ENCODE data around the gene HMCN2.
A peak's percentile ranks its signal among the peaks of the same experiment; 100 is the strongest.

Gene HMCN2

GRCh38 chr9:130448771-130449603, 183.4 kb downstream of the HMCN2 start:
- Histone ChIP-seq H3K4me1 (ENCODE audit: low read length) (peaks cover 25% of the 10 kb centered on the region), H3K4me2 (ENCODE audit: low read length) (no peak overlapping the region), H3K9me3 (ENCODE audit: insufficient read depth, low read length) (no peaks in the 10 kb centered on the region), H3K27ac (ENCODE audit: low read length) (no peak overlapping the region), H3K27me3 (ENCODE audit: low read depth, low read length) (no peaks in the 10 kb centered on the region), H3K9ac (ENCODE audit: low read length) (no peak overlapping the region), H2AFZ (ENCODE audit: low read depth, low read length) (no peak overlapping the region), H4K20me1 (ENCODE audit: insufficient read depth, low read length) (no peaks in the 10 kb centered on the region), H3K36me3 (replicated peaks; ENCODE audit: low read depth, low read length) (no peaks in the 10 kb centered on the region), H3K79me2 (ENCODE audit: low read length) (no peaks in the 10 kb centered on the region), H3K4me3 (ENCODE audit: low read length) (no peak overlapping the region)
- no peak for TF ChIP-seq EZH2phosphoT487 (IDR thresholded peaks at IDR 0.05; ENCODE audit: low read depth)
- TF ChIP-seq, protein P1, sequence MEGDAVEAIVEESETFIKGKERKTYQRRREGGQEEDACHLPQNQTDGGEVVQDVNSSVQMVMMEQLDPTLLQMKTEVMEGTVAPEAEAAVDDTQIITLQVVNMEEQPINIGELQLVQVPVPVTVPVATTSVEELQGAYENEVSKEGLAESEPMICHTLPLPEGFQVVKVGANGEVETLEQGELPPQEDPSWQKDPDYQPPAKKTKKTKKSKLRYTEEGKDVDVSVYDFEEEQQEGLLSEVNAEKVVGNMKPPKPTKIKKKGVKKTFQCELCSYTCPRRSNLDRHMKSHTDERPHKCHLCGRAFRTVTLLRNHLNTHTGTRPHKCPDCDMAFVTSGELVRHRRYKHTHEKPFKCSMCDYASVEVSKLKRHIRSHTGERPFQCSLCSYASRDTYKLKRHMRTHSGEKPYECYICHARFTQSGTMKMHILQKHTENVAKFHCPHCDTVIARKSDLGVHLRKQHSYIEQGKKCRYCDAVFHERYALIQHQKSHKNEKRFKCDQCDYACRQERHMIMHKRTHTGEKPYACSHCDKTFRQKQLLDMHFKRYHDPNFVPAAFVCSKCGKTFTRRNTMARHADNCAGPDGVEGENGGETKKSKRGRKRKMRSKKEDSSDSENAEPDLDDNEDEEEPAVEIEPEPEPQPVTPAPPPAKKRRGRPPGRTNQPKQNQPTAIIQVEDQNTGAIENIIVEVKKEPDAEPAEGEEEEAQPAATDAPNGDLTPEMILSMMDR (IDR thresholded peaks at IDR 0.05; ENCODE audit: low read depth, low read length): no peak

- Histone ChIP-seq H3K4me2 (ENCODE audit: low read length) (no peak overlapping the region), H3K9ac (ENCODE audit: low read length) (no peak overlapping the region), H3K27me3 (ENCODE audit: low read depth, low read length) (no peaks in the 10 kb centered on the region), H3K79me2 (ENCODE audit: low read length) (no peaks in the 10 kb centered on the region), H3K27ac (ENCODE audit: low read length) (no peak overlapping the region), H3K36me3 (replicated peaks; ENCODE audit: low read depth, low read length) (no peaks in the 10 kb centered on the region), H2AFZ (ENCODE audit: low read depth, low read length) (no peak overlapping the region), H3K9me3 (ENCODE audit: insufficient read depth, low read length) (no peaks in the 10 kb centered on the region), H4K20me1 (ENCODE audit: insufficient read depth, low read length) (no peaks in the 10 kb centered on the region), H3K4me1 (ENCODE audit: low read length) (peaks cover 25% of the 10 kb centered on the region), H3K4me3 (ENCODE audit: low read length) (no peak overlapping the region)
- TF ChIP-seq, protein P1 (IDR thresholded peaks at IDR 0.05; ENCODE audit: low read depth, low read length): no peak
- no peak for TF ChIP-seq EZH2phosphoT487 (IDR thresholded peaks at IDR 0.05; ENCODE audit: low read depth)
These were observed 184.9 kb downstream of the HMCN2 start for GRCh38 chr9:130450344-130451003.

DNA sequence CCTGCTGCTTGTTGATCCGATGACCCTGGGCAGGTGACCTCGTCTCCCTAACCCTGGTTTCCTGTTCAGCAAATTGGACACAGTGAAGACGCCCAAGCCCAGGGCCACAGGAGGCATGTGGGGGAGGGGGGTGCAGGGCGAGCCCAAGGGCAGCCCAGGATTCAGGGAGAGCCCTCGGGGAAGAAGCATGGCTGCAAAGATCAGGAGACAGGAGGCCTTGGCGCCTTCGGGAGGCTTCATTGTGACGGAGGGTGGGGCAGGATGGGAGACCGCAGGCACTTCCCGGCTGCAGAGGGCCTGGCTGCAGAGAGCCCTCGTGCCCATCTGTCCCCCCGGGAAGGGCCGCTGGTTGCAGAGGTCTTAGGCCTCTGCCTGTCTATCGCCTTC, 185.4 kb downstream of the HMCN2 start:
- Histone ChIP-seq H3K9me3 (ENCODE audit: insufficient read depth, low read length) (no peaks in the 10 kb centered on the region), H4K20me1 (ENCODE audit: insufficient read depth, low read length) (no peaks in the 10 kb centered on the region), H3K79me2 (ENCODE audit: low read length) (no peaks in the 10 kb centered on the region), H3K9ac (ENCODE audit: low read length) (no peak overlapping the region), H3K4me1 (ENCODE audit: low read length) (peaks cover 25% of the 10 kb centered on the region), H3K36me3 (replicated peaks; ENCODE audit: low read depth, low read length) (no peaks in the 10 kb centered on the region), H3K4me2 (ENCODE audit: low read length) (no peak overlapping the region), H3K27me3 (ENCODE audit: low read depth, low read length) (no peaks in the 10 kb centered on the region), H3K4me3 (ENCODE audit: low read length) (no peak overlapping the region), H3K27ac (ENCODE audit: low read length) (no peak overlapping the region), H2AFZ (ENCODE audit: low read depth, low read length) (no peak overlapping the region)
- TF ChIP-seq, protein P1 (IDR thresholded peaks at IDR 0.05; ENCODE audit: low read depth, low read length): no peak

GRCh38 chr9:130451509-130452388, 186.2 kb downstream of the HMCN2 start:
- Histone ChIP-seq H3K4me1 (ENCODE audit: low read length) (peaks cover 25% of the 10 kb centered on the region), H4K20me1 (ENCODE audit: insufficient read depth, low read length) (no peaks in the 10 kb centered on the region), H3K27ac (ENCODE audit: low read length) (no peak overlapping the region)

More at GRCh38 chr9:130451509-130452388, 186.2 kb downstream of the HMCN2 start:
- Histone ChIP-seq H3K36me3 (replicated peaks; ENCODE audit: low read depth, low read length) (no peaks in the 10 kb centered on the region), H3K9ac (ENCODE audit: low read length) (no peak overlapping the region), H3K4me3 (ENCODE audit: low read length) (no peak overlapping the region), H2AFZ (ENCODE audit: low read depth, low read length) (no peak overlapping the region), H3K9me3 (ENCODE audit: insufficient read depth, low read length) (no peaks in the 10 kb centered on the region), H3K79me2 (ENCODE audit: low read length) (no peaks in the 10 kb centered on the region), H3K4me2 (ENCODE audit: low read length) (no peak overlapping the region), H3K27me3 (ENCODE audit: low read depth, low read length) (no peaks in the 10 kb centered on the region)
- no peak for TF ChIP-seq EZH2phosphoT487 (IDR thresholded peaks at IDR 0.05; ENCODE audit: low read depth)
- TF ChIP-seq, protein P1 (IDR thresholded peaks at IDR 0.05; ENCODE audit: low read depth, low read length): peak; percentile 41

Data from OCI-LY3 (cell line).